Neural progenitor cell (in vitro differentiated cells): ENCODE data around the gene COL19A1.
A peak's percentile ranks its signal among the peaks of the same experiment; 100 is the strongest.
"Not testable (repeated sequence)": the region's sequence is repeated elsewhere in the genome, so short reads cannot be mapped to it uniquely, and the experiment has no call there.

Experiments
- CTCF ChIP-seq: fragments of 200-600 bp; sonication (generic); IDR thresholded peaks from 2 replicates; pipeline ENCODE4 v1.5.1; 2017; ENCODE audit warnings: antibody characterized with exemption, mild to moderate bottlenecking
- EZH2 ChIP-seq: fragments of 200-600 bp; sonication (generic); IDR thresholded peaks from 2 replicates; pipeline ENCODE4 v1.6.1; 2017; ENCODE audit warnings: antibody characterized with exemption, mild to moderate bottlenecking, moderate library complexity
- EZH2phosphoT487 ChIP-seq: fragments of 200-600 bp; sonication (generic); IDR thresholded peaks from 2 replicates; pipeline ENCODE4 v1.6.1; 2017; ENCODE audit warnings: antibody characterized with exemption

DNA sequence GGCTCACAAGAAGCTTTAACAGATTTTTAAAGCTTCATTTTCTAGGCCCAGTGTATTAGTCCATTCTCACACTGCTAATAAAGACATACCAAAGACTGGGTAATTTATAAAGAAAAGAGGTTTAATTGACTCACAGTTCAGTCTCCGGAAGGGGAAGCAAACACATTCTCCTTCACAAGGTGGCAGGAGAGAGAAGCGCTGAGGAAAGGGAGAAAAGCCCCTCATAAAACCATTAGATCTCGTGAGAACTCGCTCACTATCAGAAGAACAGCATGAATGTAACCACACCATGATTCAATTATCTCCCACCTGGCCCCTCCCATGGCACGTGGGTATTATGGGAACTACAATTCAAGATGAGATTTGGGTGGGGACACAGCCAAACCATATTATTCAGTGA, 42.0 kb upstream of the COL19A1 start:
- TF ChIP-seq CTCF = peak; percentile 36
- TF ChIP-seq EZH2, EZH2phosphoT487: not testable (repeated sequence)
